Calu3 (cell line): ENCODE results near the gene SMG5. TPM values are rescaled to one million over a fixed set of nuclear protein-coding genes. Genes with fewer than 3 reads are reported as not detected.

ENCODE experiments used
- BruUV-seq: library from RNA; stranded (reverse); fragments of 400-500 nt; replicated peaks from 2 replicates; lab custom pipeline; 2021; lab: Mats Ljungman, UMichigan
- CTCF ChIA-PET: fragments of 300-600 bp; sonication (Branson Sonifier 250); formaldehyde crosslinking; loops from one replicate; lab custom pipeline; 2022; ENCODE audit warnings: antibody characterized with exemption; lab: Charles Lee
- DNase-seq: peaks from one replicate; pipeline ENCODE4 v3.0.0; 2022
- H3K27ac Mint-ChIP-seq: one replicate; pipeline ENCODE4 v1.8.0; 2022; ENCODE audit warnings: mixed read lengths; ENCODE audit not compliant: unreplicated experiment
- H3K27me3 Mint-ChIP-seq: one replicate; pipeline ENCODE4 v1.8.0; 2022; ENCODE audit warnings: mixed read lengths; ENCODE audit not compliant: unreplicated experiment
- H3K36me3 Mint-ChIP-seq: one replicate; pipeline ENCODE4 v1.8.0; 2022; ENCODE audit warnings: mild to moderate bottlenecking, moderate library complexity, mixed read lengths; ENCODE audit not compliant: insufficient read depth, unreplicated experiment
- H3K4me1 Mint-ChIP-seq: one replicate; pipeline ENCODE4 v1.8.0; 2022; ENCODE audit warnings: mild to moderate bottlenecking, low read depth, mixed read lengths; ENCODE audit not compliant: unreplicated experiment
- H3K4me3 Mint-ChIP-seq: one replicate; pipeline ENCODE4 v1.8.0; 2022; ENCODE audit warnings: mild to moderate bottlenecking, low read depth, moderate library complexity, mixed read lengths; ENCODE audit not compliant: unreplicated experiment
- H3K9me3 Mint-ChIP-seq: one replicate; pipeline ENCODE4 v1.8.0; 2022; ENCODE audit warnings: low read depth, mixed read lengths; ENCODE audit not compliant: unreplicated experiment
- CTCF ChIP-seq: fragments of 200-600 bp; IDR thresholded peaks from one replicate; pipeline ENCODE4 v1.8.0; 2022; ENCODE audit warnings: antibody characterized with exemption; ENCODE audit not compliant: unreplicated experiment
- intact Hi-C: fragments of 100-400 bp; cut with micrococcal nuclease; formaldehyde crosslinking; loops from one replicate; pipeline ENCODE4 v1.10.0; 2022; ENCODE audit not compliant: unreplicated experiment
- total RNA-seq: library from RNA; stranded (reverse); gene quantifications from 2 replicates; pipeline ENCODE4 v1.2.3, GENCODE V29; 2022

The SMG5 gene
- total RNA-seq, 1 experiment from 2014 or later, result 118 TPM

GRCh38 chr1:156276532-156276931 lies 6.1 kb downstream of the SMG5 start:
- Mint-ChIP-seq H3K4me1 (no peaks in the 10 kb centered on the region), H3K36me3 (peaks cover 74% of the 10 kb centered on the region), H3K9me3 (no peaks in the 10 kb centered on the region), H3K27ac (no peak overlapping the region), H3K4me3 (no peak overlapping the region), H3K27me3 (no peaks in the 10 kb centered on the region)
- DNase-seq, result no peak
- intact Hi-C loops, result no loop called here
- CTCF ChIA-PET, result no interaction called here
- no TSS peak for BruUV-seq
- no peak for TF ChIP-seq CTCF

- Mint-ChIP-seq H3K27ac (no peak overlapping the region), H3K4me1 (no peaks in the 10 kb centered on the region), H3K9me3 (no peaks in the 10 kb centered on the region), H3K27me3 (no peaks in the 10 kb centered on the region), H3K4me3 (no peak overlapping the region), H3K36me3 (peaks cover 88% of the 10 kb centered on the region)
- intact Hi-C loops, result no loop called here
- DNase-seq, result no peak
- no peak for TF ChIP-seq CTCF
- CTCF ChIA-PET, result no interaction called here
- BruUV-seq, result no TSS peak
Measured at GRCh38 chr1:156270314-156270713, 12.3 kb downstream of the SMG5 start.

GRCh38 chr1:156268336-156268735 lies 14.3 kb downstream of the SMG5 start:
- H3K9me3 Mint-ChIP-seq, result no peaks in the 10 kb centered on the region
- no peaks in the 10 kb centered on the region for H3K4me1 Mint-ChIP-seq
- H3K27ac Mint-ChIP-seq, result no peak overlapping the region
- TF ChIP-seq CTCF, result no peak
- no peak for DNase-seq
- no TSS peak for BruUV-seq
- CTCF ChIA-PET, result interaction anchor here (0.6 kb wide), 1 partner anchor 65 kb away, joined by 3 read pairs; no protein-coding TSS in a partner anchor
- intact Hi-C loops, result no loop called here
- no peaks in the 10 kb centered on the region for H3K27me3 Mint-ChIP-seq
- no peak overlapping the region for H3K4me3 Mint-ChIP-seq
- peaks cover 87% of the 10 kb centered on the region for H3K36me3 Mint-ChIP-seq

- no peaks in the 10 kb centered on the region for H3K9me3 Mint-ChIP-seq
- CTCF ChIA-PET, result no interaction called here
- TSS peak; percentile 62 for BruUV-seq
- no peak overlapping the region for H3K27ac Mint-ChIP-seq
- DNase-seq, result no peak
- TF ChIP-seq CTCF, result no peak
- H3K27me3 Mint-ChIP-seq, result no peaks in the 10 kb centered on the region
- H3K36me3 Mint-ChIP-seq, result peaks cover 87% of the 10 kb centered on the region
- intact Hi-C loops, result no loop called here
- H3K4me1 Mint-ChIP-seq, result no peaks in the 10 kb centered on the region
- no peak overlapping the region for H3K4me3 Mint-ChIP-seq
Measured at GRCh38 chr1:156266051-156266450, 16.6 kb downstream of the SMG5 start.
